NT2/D1 (cell line): ENCODE measurements around the gene ADGRG3.

ENCODE experiments used
- DNase-seq: peaks from one replicate; pipeline ENCODE4 v3.0.0-alpha.2; 2011; ENCODE audit warnings: low read depth, low spot score
- H3K27me3 ChIP-seq: 2 replicates; pipeline ENCODE4 v1.6.0; 2011; ENCODE audit warnings: mild to moderate bottlenecking; ENCODE audit not compliant: insufficient read length, insufficient read depth
- H3K36me3 ChIP-seq: 2 replicates; pipeline ENCODE4 v1.6.1; 2011; ENCODE audit warnings: mild to moderate bottlenecking, low read length, mixed read lengths; ENCODE audit not compliant: insufficient read depth, insufficient read length
- H3K4me1 ChIP-seq: 2 replicates; pipeline ENCODE4 v1.5.1; 2011; ENCODE audit not compliant: insufficient read depth, insufficient read length
- H3K4me3 ChIP-seq: 2 replicates; pipeline ENCODE4 v1.5.1; 2011; ENCODE audit warnings: low read depth; ENCODE audit not compliant: insufficient read length
- H3K9ac ChIP-seq: 2 replicates; pipeline ENCODE4 v1.6.0; 2011; ENCODE audit warnings: low read depth; ENCODE audit not compliant: insufficient read length
- H3K9me3 ChIP-seq: 2 replicates; pipeline ENCODE4 v1.5.1; 2011; ENCODE audit warnings: mild to moderate bottlenecking, low read length; ENCODE audit not compliant: insufficient read depth
- SUZ12 ChIP-seq: IDR thresholded peaks from 2 replicates; pipeline ENCODE4 v1.6.1; 2011; ENCODE audit not compliant: insufficient read length, insufficient read depth; ENCODE audit errors: extremely low read depth
- YY1 ChIP-seq: IDR thresholded peaks from 2 replicates; pipeline ENCODE4 v1.6.1; 2011; ENCODE audit not compliant: insufficient read length, insufficient read depth
- ZNF274 ChIP-seq: IDR thresholded peaks from 2 replicates; pipeline ENCODE4 v1.6.1; 2011; ENCODE audit warnings: mild to moderate bottlenecking, low read depth, low read length

Gene ADGRG3

GRCh38 chr16:57623251-57624043 is 44.7 kb upstream of the ADGRG3 start:
- TF ChIP-seq SUZ12, result no peak
- TF ChIP-seq YY1, result no peak
- TF ChIP-seq ZNF274, result no peak
- H3K4me1 ChIP-seq, result peaks cover 70% of the 10 kb centered on the region
- H3K9me3 ChIP-seq, result no peaks in the 10 kb centered on the region
- no peaks in the 10 kb centered on the region for H3K36me3 ChIP-seq
- no peak for DNase-seq
- no peaks in the 10 kb centered on the region for H3K27me3 ChIP-seq
- H3K9ac ChIP-seq, result peak overlapping the region; percentile 3
- no peak overlapping the region for H3K4me3 ChIP-seq

- H3K4me1 ChIP-seq, result peaks cover 73% of the 10 kb centered on the region
- no peaks in the 10 kb centered on the region for H3K27me3 ChIP-seq
- H3K9me3 ChIP-seq, result no peaks in the 10 kb centered on the region
- H3K9ac ChIP-seq, result peak overlapping the region; percentile 8
- no peak overlapping the region for H3K4me3 ChIP-seq
- TF ChIP-seq SUZ12 (no peak), YY1 (no peak), ZNF274 (no peak)
- DNase-seq, result no peak
- H3K36me3 ChIP-seq, result no peaks in the 10 kb centered on the region
These were observed 43.9 kb upstream of the ADGRG3 start for GRCh38 chr16:57624044-57624688.

GRCh38 chr16:57624806-57625500 is 43.2 kb upstream of the ADGRG3 start:
- no peak for DNase-seq
- Histone ChIP-seq H3K4me3 (no peak overlapping the region), H3K9ac (peak overlapping the region; percentile 43), H3K27me3 (no peaks in the 10 kb centered on the region), H3K36me3 (no peaks in the 10 kb centered on the region), H3K4me1 (peaks cover 71% of the 10 kb centered on the region), H3K9me3 (no peaks in the 10 kb centered on the region)
- TF ChIP-seq ZNF274 (no peak), YY1 (no peak), SUZ12 (no peak)

DNA sequence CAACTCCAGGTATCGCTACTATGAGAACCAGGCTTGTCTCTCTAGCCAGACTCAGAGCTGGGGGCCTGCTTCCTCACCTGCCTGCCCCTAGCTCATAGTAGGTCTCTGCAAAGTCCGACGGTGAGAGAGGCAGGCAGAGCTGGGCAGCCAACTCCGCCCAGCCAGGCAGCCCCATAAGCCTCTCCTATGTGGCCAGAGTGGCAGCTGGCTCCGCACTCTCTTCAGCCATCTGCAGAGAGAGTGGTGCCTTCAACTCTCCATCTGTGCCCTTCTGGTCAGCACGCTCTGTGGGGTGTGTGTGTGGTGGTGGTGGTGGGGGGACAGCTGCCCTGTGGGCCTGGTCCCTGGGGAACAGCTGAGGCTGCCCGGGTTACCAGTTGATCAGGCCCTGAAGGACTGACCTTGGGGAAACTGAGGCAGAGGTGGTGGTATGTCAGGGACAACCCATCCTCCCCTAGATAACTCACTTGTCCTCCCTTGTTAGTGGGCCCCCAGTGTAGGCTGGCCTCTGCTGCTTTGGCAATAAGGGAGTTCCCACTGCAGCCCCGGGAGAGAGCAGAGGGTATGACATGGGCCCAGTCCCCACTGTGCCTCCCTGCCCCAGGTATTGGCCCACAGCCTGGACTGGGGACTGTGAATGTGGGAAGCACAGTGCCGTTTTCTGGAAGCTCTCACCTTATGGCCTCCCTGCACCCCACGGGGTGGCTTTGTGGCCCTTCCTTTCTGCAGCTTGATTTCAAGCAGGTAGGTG is 41.5 kb upstream of the ADGRG3 start:
- TF ChIP-seq SUZ12 (no peak), YY1 (no peak), ZNF274 (no peak)
- H3K4me1 ChIP-seq, result peaks cover 76% of the 10 kb centered on the region
- no peak overlapping the region for H3K4me3 ChIP-seq
- no peak for DNase-seq
- no peaks in the 10 kb centered on the region for H3K9me3 ChIP-seq
- no peak overlapping the region for H3K9ac ChIP-seq
- no peaks in the 10 kb centered on the region for H3K27me3 ChIP-seq
- no peaks in the 10 kb centered on the region for H3K36me3 ChIP-seq

DNA sequence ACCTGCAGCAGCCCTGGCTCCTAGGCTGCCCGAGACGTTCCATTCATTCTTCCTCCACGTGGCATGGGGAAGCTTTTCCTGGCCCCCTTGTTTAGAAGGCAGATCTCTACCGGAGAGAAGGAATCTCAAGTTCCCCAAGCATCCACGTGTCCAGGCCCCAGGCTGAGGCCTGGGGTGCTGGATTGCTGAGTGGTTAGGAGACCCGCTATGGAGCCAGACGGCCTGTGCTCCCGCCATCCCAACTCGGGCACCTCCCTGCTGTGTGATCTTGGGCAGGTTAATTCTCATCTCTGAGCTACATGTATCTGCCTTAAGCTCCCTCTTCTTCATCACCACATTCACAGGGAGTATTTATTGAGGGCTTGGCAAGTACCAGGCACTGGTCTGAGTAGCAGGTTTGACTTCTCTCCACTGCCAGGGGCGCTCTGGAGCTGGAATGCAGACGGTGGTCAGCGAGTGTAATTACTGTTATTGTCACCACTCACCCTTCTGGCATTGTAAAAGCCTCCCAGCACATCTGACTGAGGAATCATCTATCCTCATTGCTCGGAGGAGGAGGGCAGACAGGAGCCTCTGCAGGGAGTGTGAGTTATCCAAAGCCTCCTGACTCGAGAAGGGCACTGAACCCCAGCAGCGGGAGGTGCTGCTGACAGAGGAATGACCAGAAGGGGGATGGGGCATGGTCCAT is 40.8 kb upstream of the ADGRG3 start:
- H3K36me3 ChIP-seq, result no peaks in the 10 kb centered on the region
- no peaks in the 10 kb centered on the region for H3K27me3 ChIP-seq
- peak overlapping the region; percentile 47 for H3K9ac ChIP-seq
- peaks cover 77% of the 10 kb centered on the region for H3K4me1 ChIP-seq
- peak; percentile 59 for DNase-seq
- no peak for TF ChIP-seq SUZ12
- TF ChIP-seq YY1, result no peak
- no peak for TF ChIP-seq ZNF274
- no peak overlapping the region for H3K4me3 ChIP-seq
- no peaks in the 10 kb centered on the region for H3K9me3 ChIP-seq

GRCh38 chr16:57628008-57628781 is 39.9 kb upstream of the ADGRG3 start, which contains the start of gene ADGRG1:
TSS of gene ADGRG1 (plus strand) at chr16:57628630. CDS start at chr16:57650288, 21,658 bp downstream.
- Histone ChIP-seq H3K4me3 (peak within 1 kb of the TSS; percentile 31), H3K36me3 (no peaks in the 10 kb centered on the region), H3K4me1 (peaks cover 68% of the 10 kb centered on the region), H3K9ac (peak within 1 kb of the TSS; percentile 78), H3K27me3 (no peaks in the 10 kb centered on the region), H3K9me3 (no peaks in the 10 kb centered on the region)
- DNase-seq, result peak; percentile 54
- TF ChIP-seq ZNF274, result no peak
- no peak for TF ChIP-seq YY1
